RPMI8226 (cell line): ENCODE data around the gene AMIGO3.

ENCODE experiments used
- DNase-seq: peaks from one replicate; pipeline ENCODE4 v3.0.0-alpha.2; 2015

AMIGO3 gene

GRCh38 chr3:49723628-49724551, 4.4 kb upstream of the AMIGO3 start, which contains the start of gene GMPPB:
Gene GMPPB (minus strand): TSS chr3:49723951. CDS start chr3:49723726, 225 bp downstream.
- DNase-seq = peak; percentile 98

GRCh38 chr3:49723296-49723627, 3.8 kb upstream of the AMIGO3 start:
- peak; percentile 74 for DNase-seq

GRCh38 chr3:49722896-49723295, 3.4 kb upstream of the AMIGO3 start:
- no peak for DNase-seq

GRCh38 chr3:49721896-49722781, 2.7 kb upstream of the AMIGO3 start:
- DNase-seq = no peak

GRCh38 chr3:49721596-49721895, 2.1 kb upstream of the AMIGO3 start:
- DNase-seq = no peak

- no peak for DNase-seq
Observed at GRCh38 chr3:49720855-49721595, 1.5 kb upstream of the AMIGO3 start.

GRCh38 chr3:49718858-49719213, 648 bp downstream of the AMIGO3 start:
- no peak for DNase-seq

GRCh38 chr3:49717959-49718857, 1.3 kb downstream of the AMIGO3 start:
- DNase-seq = peak; percentile 13

- DNase-seq = no peak
Observed at GRCh38 chr3:49717211-49717958, 2.1 kb downstream of the AMIGO3 start.

GRCh38 chr3:49716691-49717210, 2.7 kb downstream of the AMIGO3 start:
- DNase-seq = no peak

GRCh38 chr3:49716169-49716568, 3.3 kb downstream of the AMIGO3 start:
- DNase-seq = no peak

- no peak for DNase-seq
Observed at GRCh38 chr3:49715611-49716121, 3.8 kb downstream of the AMIGO3 start.

- DNase-seq = no peak
Observed at GRCh38 chr3:49714728-49715550, 4.5 kb downstream of the AMIGO3 start.

- DNase-seq = no peak
Observed at GRCh38 chr3:49713336-49714105, 6.0 kb downstream of the AMIGO3 start.

- DNase-seq = no peak
Observed at GRCh38 chr3:49712631-49713317, 6.7 kb downstream of the AMIGO3 start.

GRCh38 chr3:49712166-49712565, 7.3 kb downstream of the AMIGO3 start:
- DNase-seq = no peak

- DNase-seq = no peak
Observed at GRCh38 chr3:49711489-49711888, 8.0 kb downstream of the AMIGO3 start.

- DNase-seq = no peak
Observed at GRCh38 chr3:49709852-49710251, 9.6 kb downstream of the AMIGO3 start.

GRCh38 chr3:49707113-49707480, 12.4 kb downstream of the AMIGO3 start:
- no peak for DNase-seq
